Muscle of leg (tissue), 11 donors: Measurements from ENCODE around the gene C3orf22. TPM values are rescaled to one million over a fixed set of nuclear protein-coding genes. Genes with fewer than 3 reads are reported as not detected.

Experiments used
- DNase-seq: peaks from one replicate; pipeline ENCODE4 v3.0.0; 2013
- H3K27ac ChIP-seq: one replicate; pipeline ENCODE4 v1.5.1; 2013; ENCODE audit warnings: mild to moderate bottlenecking, low read length, control low read depth
- H3K27me3 ChIP-seq: one replicate; pipeline ENCODE4 v1.6.1; 2013; ENCODE audit warnings: low read length; ENCODE audit not compliant: control insufficient read depth, insufficient read depth
- H3K36me3 ChIP-seq: one replicate; pipeline ENCODE4 v1.6.1; 2013; ENCODE audit warnings: low read length; ENCODE audit not compliant: control insufficient read depth, insufficient read depth
- H3K4me1 ChIP-seq: one replicate; pipeline ENCODE4 v1.6.1; 2013; ENCODE audit warnings: low read length; ENCODE audit not compliant: control insufficient read depth, insufficient read depth
- H3K4me3 ChIP-seq: one replicate; pipeline ENCODE4 v1.5.1; 2013; ENCODE audit warnings: low read length, control low read depth
- H3K9me3 ChIP-seq: replicated peaks from 2 replicates; pipeline ENCODE4 v1.6.1; 2013; ENCODE audit warnings: low read depth, low read length; ENCODE audit not compliant: control insufficient read depth
- WGBS: methylation state at CpG from one replicate; pipeline ENCODE4 v1.1.5; 2013; ENCODE audit warnings: missing lambda C conversion rate; ENCODE audit not compliant: insufficient coverage; 5-methylcytosine and 5-hydroxymethylcytosine counted together
- polyA plus RNA-seq, 8 donors: library from polyadenylated mRNA; unstranded; fragments of 120-200 nt; gene quantifications; one replicate each; pipeline versions ENCODE4 v1.2.1 to v1.2.3, GENCODE V29; 2013; ENCODE audit warnings: inconsistent platforms in 1 of 8, low replicate concordance in 1 of 8; ENCODE audit not compliant: insufficient read length in 8 of 8, insufficient read depth in 1 of 8
- total RNA-seq: library from RNA; stranded (reverse); fragments of 120-200 nt; gene quantifications from one replicate; pipeline ENCODE4 v1.2.4, GENCODE V29; 2013

C3orf22 gene
- total and polyA plus RNA-seq, 9 donors, result 0.04 to 0.35 TPM; not detected in 7

DNA sequence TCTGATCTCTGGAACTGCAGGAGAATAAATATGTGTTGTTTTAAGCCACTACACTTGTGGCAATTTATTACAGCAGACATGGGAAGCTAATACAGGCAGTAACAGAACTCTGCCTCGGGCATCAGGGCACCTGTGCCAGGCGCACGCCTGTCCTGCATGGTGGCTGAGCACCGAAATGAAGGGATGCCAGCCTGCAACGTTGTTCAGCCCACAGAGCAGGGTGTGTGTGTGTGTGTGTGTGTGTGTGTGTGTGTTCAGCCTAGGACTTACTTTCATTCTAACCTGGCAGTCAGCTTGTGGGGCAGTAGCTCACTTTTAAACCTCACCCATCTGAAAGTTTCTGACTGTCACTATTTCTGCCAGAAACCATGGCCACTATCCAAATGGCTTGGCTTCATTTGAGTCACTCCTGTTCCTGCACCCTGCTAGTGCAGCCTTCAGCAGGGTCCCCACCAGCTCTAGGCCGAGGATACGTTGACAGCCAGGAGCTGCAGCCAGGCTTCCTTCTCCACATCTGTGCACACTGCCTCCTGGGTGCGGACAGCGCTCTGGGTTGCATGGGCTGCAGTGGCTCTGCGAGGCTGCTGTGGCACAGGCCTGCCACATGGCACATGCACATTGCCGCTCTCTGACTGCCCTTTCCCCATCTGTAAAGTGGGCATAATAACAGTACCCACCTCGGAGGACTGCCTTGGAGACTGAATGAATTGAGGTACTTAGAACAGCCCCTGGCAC lies 45.6 kb downstream of the C3orf22 start:
- Histone ChIP-seq H3K4me1 (peaks cover 20% of the 10 kb centered on the region), H3K27ac (no peak overlapping the region), H3K4me3 (no peak overlapping the region), H3K9me3 (no peaks in the 10 kb centered on the region), H3K36me3 (no peaks in the 10 kb centered on the region), H3K27me3 (peaks cover 7% of the 10 kb centered on the region)
- WGBS, result 69% methylated on average over 9 of the region's 12 CpGs
- DNase-seq, result no peak

DNA sequence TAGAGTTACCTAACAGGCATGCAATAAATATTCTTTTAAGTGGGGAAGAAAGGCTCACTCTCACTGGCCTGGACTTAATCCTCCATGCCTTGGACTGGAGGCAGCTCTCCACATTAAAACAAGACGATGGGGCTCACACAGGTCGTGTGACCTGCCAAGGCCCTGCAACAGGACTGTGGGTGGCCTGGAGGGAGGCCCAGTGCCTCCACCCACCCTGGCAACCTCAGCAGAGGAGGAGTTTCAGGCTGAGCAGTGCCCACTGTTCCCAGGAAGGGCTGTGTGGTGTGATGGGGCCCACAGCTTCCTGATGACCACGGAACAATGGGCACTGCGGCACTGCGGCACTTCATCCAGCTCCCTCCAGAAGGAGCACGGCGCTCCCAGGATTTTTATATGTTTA lies 46.7 kb downstream of the C3orf22 start:
- Histone ChIP-seq H3K27ac (no peak overlapping the region), H3K27me3 (peaks cover 7% of the 10 kb centered on the region), H3K4me3 (no peak overlapping the region), H3K4me1 (peaks cover 20% of the 10 kb centered on the region), H3K9me3 (no peaks in the 10 kb centered on the region), H3K36me3 (no peaks in the 10 kb centered on the region)
- 80% methylated on average over 5 of the region's 7 CpGs for WGBS
- no peak for DNase-seq

DNA sequence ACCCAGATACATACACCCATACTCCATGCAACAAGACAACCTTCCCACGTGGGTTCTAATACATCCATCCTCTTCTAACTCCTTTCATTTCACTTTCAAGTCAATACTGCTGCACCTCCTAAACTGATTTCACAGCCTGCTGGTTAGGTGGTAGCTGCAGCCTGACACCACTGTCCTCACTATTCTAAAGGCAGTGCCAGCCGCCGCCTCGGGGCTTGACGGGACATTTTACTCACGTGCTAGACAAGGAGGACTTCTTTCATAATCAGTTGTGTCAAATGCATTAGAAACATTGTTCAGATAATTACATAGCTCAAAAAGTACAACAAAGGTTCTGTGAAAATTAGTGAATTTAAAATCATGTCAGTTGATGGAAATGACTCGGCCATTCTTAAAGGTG lies 47.4 kb downstream of the C3orf22 start:
- peaks cover 7% of the 10 kb centered on the region for H3K27me3 ChIP-seq
- 63% methylated on average over 1 of the region's 7 CpGs for WGBS
- no peaks in the 10 kb centered on the region for H3K36me3 ChIP-seq
- no peak overlapping the region for H3K4me3 ChIP-seq
- DNase-seq, result no peak
- no peaks in the 10 kb centered on the region for H3K9me3 ChIP-seq
- H3K27ac ChIP-seq, result no peak overlapping the region
- peaks cover 20% of the 10 kb centered on the region for H3K4me1 ChIP-seq

DNA sequence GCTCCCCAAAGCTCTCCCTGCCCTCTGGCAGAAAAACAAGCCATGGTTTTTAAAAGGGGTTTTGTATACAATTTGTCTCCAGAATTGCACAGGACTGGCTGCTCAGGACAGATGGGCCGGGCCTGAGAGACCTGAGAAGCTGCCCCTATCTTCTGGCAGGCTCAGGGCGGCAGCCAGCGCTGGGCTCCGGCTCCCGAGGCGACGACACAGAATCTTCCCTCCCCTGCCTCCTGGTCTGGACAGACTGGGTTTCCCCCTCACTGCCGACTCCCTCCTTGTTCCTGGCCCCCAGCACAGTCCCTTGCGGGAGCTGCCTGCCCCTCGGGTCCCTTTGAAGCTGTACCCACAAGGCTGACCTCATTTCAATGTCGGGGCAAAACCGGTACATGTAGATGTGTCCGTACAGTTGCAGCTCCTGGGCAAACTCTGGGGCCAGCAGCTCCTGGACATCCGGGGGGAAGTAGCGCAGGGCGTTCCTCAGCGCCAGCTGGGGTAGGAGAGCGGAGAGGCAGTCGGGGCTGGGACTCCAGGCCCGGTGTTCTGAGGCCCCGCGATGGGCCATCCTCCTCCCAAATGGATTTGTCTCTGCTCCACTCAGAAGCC lies 48.3 kb downstream of the C3orf22 start:
- 70% methylated on average over 22 of the region's 22 CpGs for WGBS
- Histone ChIP-seq H3K9me3 (no peaks in the 10 kb centered on the region), H3K27me3 (peaks cover 7% of the 10 kb centered on the region), H3K4me3 (no peak overlapping the region), H3K4me1 (peaks cover 20% of the 10 kb centered on the region), H3K36me3 (no peaks in the 10 kb centered on the region), H3K27ac (no peak overlapping the region)
- no peak for DNase-seq

DNA sequence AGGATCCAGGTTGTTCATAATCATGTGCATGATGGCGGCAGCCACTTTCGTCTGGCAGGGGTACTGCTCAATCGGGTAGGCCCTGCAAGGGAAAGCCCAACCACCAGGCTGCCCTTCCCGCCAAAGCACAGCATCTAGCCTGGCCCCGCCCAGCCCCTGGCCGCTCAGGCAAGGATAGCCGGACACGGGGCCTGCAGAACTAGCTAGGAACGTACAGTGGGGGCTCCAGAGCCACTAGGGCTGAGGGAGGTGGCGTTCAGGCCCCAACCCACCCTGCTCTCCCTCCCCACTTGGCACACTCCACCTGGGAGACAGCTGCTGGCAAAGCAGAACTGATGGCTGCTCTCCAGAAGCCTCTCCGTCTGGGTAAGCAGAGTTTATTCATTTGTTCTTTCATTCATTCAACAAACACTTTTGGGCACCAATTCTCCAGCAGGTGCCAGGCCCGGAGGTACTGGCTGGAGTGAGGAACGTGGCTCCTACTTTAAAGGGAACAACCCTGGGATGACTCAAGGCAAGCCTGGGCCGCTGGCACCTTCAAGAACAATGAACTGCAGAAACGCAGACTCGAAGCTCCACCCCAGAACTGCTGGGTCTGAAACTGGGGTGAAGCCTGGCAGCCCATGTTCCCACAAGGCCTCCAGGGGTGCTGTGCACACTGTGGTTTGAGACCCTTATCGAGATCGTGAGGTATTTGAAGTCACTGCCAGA lies 49.0 kb downstream of the C3orf22 start:
- peaks cover 20% of the 10 kb centered on the region for H3K4me1 ChIP-seq
- DNase-seq, result peak; percentile 34
- no peak overlapping the region for H3K4me3 ChIP-seq
- H3K27ac ChIP-seq, result no peak overlapping the region
- WGBS, result 59% methylated on average over 14 of the region's 18 CpGs
- peaks cover 8% of the 10 kb centered on the region for H3K27me3 ChIP-seq
- H3K36me3 ChIP-seq, result no peaks in the 10 kb centered on the region
- H3K9me3 ChIP-seq, result no peaks in the 10 kb centered on the region

DNA sequence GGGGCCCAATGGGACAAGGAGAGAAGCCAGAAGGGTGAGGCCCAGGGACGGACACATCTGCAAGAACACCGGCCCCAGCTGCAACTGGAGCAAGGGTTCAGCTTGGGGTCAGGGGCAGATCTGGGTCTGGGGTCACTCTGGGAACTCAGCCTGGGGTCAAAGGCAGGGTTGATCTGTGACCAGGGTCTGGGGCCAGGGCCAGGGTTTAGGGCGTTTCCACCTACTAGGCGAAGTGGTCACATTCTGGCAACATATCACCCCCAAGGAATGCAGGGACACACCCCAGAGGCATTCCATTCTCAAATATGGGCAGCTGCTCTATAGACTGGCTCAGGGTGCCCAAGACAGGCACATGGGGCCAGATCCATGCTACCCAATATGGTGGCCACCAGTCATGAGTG lies 50.2 kb downstream of the C3orf22 start:
- no peak for DNase-seq
- H3K27ac ChIP-seq, result no peak overlapping the region
- 81% methylated on average over 4 of the region's 4 CpGs for WGBS
- H3K4me1 ChIP-seq, result peaks cover 20% of the 10 kb centered on the region
- no peaks in the 10 kb centered on the region for H3K9me3 ChIP-seq
- H3K36me3 ChIP-seq, result no peaks in the 10 kb centered on the region
- no peak overlapping the region for H3K4me3 ChIP-seq
- peaks cover 7% of the 10 kb centered on the region for H3K27me3 ChIP-seq

DNA sequence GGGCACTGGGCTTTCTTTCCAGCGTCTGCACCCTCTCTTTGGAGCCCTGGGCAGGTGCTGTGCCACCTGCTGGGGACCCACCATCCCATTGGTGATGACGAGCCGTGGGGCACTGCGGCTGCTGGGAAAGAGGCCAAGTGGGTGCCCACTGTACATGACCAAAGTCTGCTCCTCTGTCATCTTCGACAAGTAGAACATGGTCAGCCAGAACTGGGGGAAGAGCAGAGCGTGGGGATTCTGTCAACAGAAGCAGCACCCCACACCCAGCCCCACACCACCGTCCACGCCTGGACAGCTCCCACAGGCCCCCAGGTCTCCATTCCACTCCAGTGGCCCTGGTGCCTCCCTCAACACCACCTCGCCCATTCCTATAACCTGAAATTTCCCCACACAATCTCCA lies 50.8 kb downstream of the C3orf22 start:
- H3K4me1 ChIP-seq, result peaks cover 20% of the 10 kb centered on the region
- DNase-seq, result no peak
- H3K27ac ChIP-seq, result no peak overlapping the region
- 81% methylated on average over 6 of the region's 9 CpGs for WGBS
- H3K9me3 ChIP-seq, result no peaks in the 10 kb centered on the region
- no peak overlapping the region for H3K4me3 ChIP-seq
- H3K27me3 ChIP-seq, result peaks cover 11% of the 10 kb centered on the region
- H3K36me3 ChIP-seq, result no peaks in the 10 kb centered on the region

DNA sequence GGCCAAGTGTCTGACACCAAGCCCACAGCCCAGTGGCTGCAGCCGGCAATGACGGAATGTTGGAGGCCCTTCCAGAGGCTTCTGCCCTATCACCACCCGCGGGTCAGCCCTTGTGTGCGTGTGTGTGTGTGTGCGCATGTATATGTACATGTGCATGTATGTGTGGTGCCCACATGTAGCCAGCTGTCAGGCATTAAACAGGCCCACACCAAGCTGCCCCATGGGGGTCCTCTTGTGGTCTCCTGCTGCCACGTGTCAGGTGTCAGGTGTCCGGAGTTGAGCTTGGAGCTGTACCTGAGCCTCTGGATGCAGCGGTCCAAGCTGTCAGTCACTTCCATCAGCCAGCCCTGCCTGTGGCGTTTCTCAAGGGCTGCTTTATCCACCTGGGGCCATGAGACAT lies 55.0 kb downstream of the C3orf22 start:
- DNase-seq, result no peak
- Histone ChIP-seq H3K36me3 (no peaks in the 10 kb centered on the region), H3K9me3 (no peaks in the 10 kb centered on the region), H3K4me1 (peaks cover 3% of the 10 kb centered on the region), H3K27ac (no peak overlapping the region), H3K27me3 (peaks cover 6% of the 10 kb centered on the region), H3K4me3 (no peak overlapping the region)
- WGBS, result 89% methylated on average over 6 of the region's 10 CpGs

DNA sequence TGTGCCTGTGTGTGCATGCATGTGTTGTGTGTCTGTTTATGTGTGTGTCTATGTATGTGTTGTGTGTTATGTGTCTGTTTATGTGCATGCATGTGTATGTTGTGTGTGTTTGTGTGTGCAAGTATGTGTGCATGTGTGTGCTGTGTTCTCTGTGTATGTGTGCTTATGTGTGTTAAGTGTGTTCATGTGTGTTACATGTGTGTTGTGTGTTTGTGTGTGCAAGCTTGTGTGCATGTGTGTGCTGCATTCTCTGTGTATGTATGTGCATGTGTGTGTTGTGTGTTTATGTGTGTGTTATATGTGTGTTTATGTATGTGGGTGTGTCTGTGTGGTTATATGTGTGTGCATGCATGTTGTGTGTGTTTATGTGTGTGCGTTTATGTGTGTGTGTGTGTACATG lies 56.1 kb downstream of the C3orf22 start:
- no peaks in the 10 kb centered on the region for H3K4me1 ChIP-seq
- no peak overlapping the region for H3K4me3 ChIP-seq
- H3K27me3 ChIP-seq, result peaks cover 6% of the 10 kb centered on the region
- WGBS, result 100% methylated on average over 1 of the region's 1 CpG
- H3K36me3 ChIP-seq, result no peaks in the 10 kb centered on the region
- no peak overlapping the region for H3K27ac ChIP-seq
- no peaks in the 10 kb centered on the region for H3K9me3 ChIP-seq
- no peak for DNase-seq

DNA sequence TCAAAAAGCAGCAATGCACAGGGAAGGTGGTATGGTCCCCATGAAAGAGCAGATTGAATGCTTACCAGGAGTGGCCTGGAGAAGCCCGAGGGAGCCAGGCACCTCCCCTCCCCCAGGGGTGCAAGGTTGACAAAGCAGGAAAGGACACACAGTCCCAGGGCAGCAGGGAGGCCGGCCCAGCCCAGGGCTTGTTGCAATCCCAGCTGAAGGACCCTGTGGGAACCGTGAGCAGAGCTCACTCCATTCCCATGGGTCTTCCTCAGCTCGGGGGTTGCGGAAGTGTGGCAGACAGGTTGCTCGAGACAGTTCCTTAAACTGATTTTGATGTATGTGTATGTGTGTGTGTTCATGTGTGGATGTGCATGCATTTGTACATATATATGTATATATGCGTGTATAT lies 57.0 kb downstream of the C3orf22 start:
- WGBS, result 36% methylated on average over 3 of the region's 7 CpGs
- DNase-seq, result no peak
- Histone ChIP-seq H3K4me3 (no peak overlapping the region), H3K27me3 (peaks cover 6% of the 10 kb centered on the region), H3K4me1 (no peaks in the 10 kb centered on the region), H3K36me3 (no peaks in the 10 kb centered on the region), H3K9me3 (no peaks in the 10 kb centered on the region), H3K27ac (no peak overlapping the region)
